Gastroesophageal sphincter (tissue), 4 donors: ENCODE results near the gene FAM50A. TPM values are rescaled to one million over a fixed set of nuclear protein-coding genes. Genes with fewer than 3 reads are reported as not detected.

Source experiments
- ATAC-seq: fragments of 150-250 bp; one replicate; pipeline ENCODE4 v1.9.1; 2016; ENCODE audit warnings: mild to moderate bottlenecking, moderate library complexity
- H3K27ac ChIP-seq, 4 donors: fragments of 200-600 bp; sonication (generic) in 3 of 4; 1 replicate in 3 of 4; 2 replicates in 1 of 4; pipeline ENCODE4 v1.5.1; 2016 to 2019
- H3K27me3 ChIP-seq: fragments of 200-600 bp; sonication (generic); one replicate; pipeline ENCODE4 v1.5.1; 2019
- H3K36me3 ChIP-seq, 2 donors: fragments of 200-600 bp; sonication (generic); one replicate each; pipeline ENCODE4 v1.5.1; 2019; ENCODE audit warnings: control low read depth in 1 of 2
- H3K4me1 ChIP-seq, 3 donors: fragments of 200-600 bp; sonication (generic); 1 replicate in 2 of 3; 2 replicates in 1 of 3; pipeline ENCODE4 v1.5.1; 2016 to 2019; ENCODE audit warnings: control low read depth in 2 of 3
- H3K4me3 ChIP-seq, 2 donors: fragments of 200-600 bp; sonication (generic); one replicate each; pipeline ENCODE4 v1.5.1; 2019; ENCODE audit warnings: mild to moderate bottlenecking in 1 of 2, moderate library complexity in 1 of 2
- H3K9me3 ChIP-seq, 3 donors: fragments of 200-600 bp; sonication (generic); one replicate each; pipeline ENCODE4 v1.5.1; 2017 to 2019; ENCODE audit warnings: control low read depth in 2 of 3
- CTCF ChIP-seq, 4 experiments: fragments of 200-600 bp in 2 of 4; fragments of 450-650 bp in 2 of 4; sonication (generic) in 1 of 4; IDR thresholded peaks; one replicate each; pipeline ENCODE4 v1.5.1; 2017 to 2019; ENCODE audit warnings: antibody characterized with exemption in 4 of 4, mild to moderate bottlenecking in 2 of 4, moderate library complexity in 2 of 4
- EP300 ChIP-seq: sonication (generic); formaldehyde crosslinking; IDR thresholded peaks from one replicate; pipeline ENCODE4 v1.6.1; 2017; ENCODE audit warnings: antibody characterized with exemption, mild to moderate bottlenecking
- POLR2A ChIP-seq, 2 donors: fragments of 450-650 bp; IDR thresholded peaks; one replicate each; pipeline ENCODE4 v1.6.1; 2017; ENCODE audit warnings: antibody characterized with exemption in 2 of 2, mild to moderate bottlenecking in 2 of 2, moderate library complexity in 1 of 2
- POLR2AphosphoS5 ChIP-seq: sonication (generic); formaldehyde crosslinking; IDR thresholded peaks from one replicate; pipeline ENCODE4 v1.6.1; 2017; ENCODE audit warnings: antibody characterized with exemption
- WGBS, 2 donors: methylation state at CpG; one replicate each; pipeline ENCODE4 v1.1.5; 2018; ENCODE audit warnings: low coverage in 1 of 2; 5-methylcytosine and 5-hydroxymethylcytosine counted together
- total RNA-seq, 4 donors: library from RNA; depleted of rRNA; stranded (reverse); fragments of >200 nt; gene quantifications; one replicate each; pipeline ENCODE4 v1.1.0, GENCODE V29; 2016

FAM50A gene
- total RNA-seq, 4 donors from 2014 or later = 49.8 to 58.2 (median 53.4) TPM

- no peak for ATAC-seq
- H3K9me3 ChIP-seq = no peaks in the 10 kb centered on the region
- peaks cover 0 to 25% of the 10 kb centered on the region in 2 donors for H3K36me3 ChIP-seq
- WGBS, 2 donors = 76 to 81% methylated on average over 3 to 6 of the region's 28 CpGs
- TF ChIP-seq POLR2A (IDR thresholded peaks at IDR 0.05) = no peak
- TF ChIP-seq POLR2AphosphoS5 = no peak
- no peak for TF ChIP-seq EP300
- TF ChIP-seq CTCF (IDR thresholded peaks at IDR 0.05) = no peak
- no peaks in the 10 kb centered on the region for H3K27me3 ChIP-seq
- H3K4me1 ChIP-seq = peaks cover 0 to 55% (median 4%) of the 10 kb centered on the region in 3 donors
- H3K27ac ChIP-seq = peak overlapping the region in 3 of 4 donors; percentile 84 to 90 (median 90)
- H3K4me3 ChIP-seq = no peak overlapping the region
Observed at GRCh38 chrX:154487518-154488290, 43.8 kb downstream of the FAM50A start.

GRCh38 chrX:154488336-154489075, 44.6 kb downstream of the FAM50A start:
- peaks cover 0 to 55% (median 4%) of the 10 kb centered on the region in 3 donors for H3K4me1 ChIP-seq
- peak overlapping the region in 2 of 4 donors; percentile 90 to 97 for H3K27ac ChIP-seq
- H3K27me3 ChIP-seq = no peaks in the 10 kb centered on the region
- no peak overlapping the region for H3K4me3 ChIP-seq
- 92% methylated on average over 6 of the region's 20 CpGs; no CpG with 5 or more reads in 1 of the 2 donors for WGBS, 2 donors
- H3K9me3 ChIP-seq = no peaks in the 10 kb centered on the region
- ATAC-seq = no peak
- H3K36me3 ChIP-seq = peaks cover 0 to 25% of the 10 kb centered on the region in 2 donors
- no peak for TF ChIP-seq CTCF (IDR thresholded peaks at IDR 0.05)

- no peak for TF ChIP-seq POLR2AphosphoS5
- Histone ChIP-seq H3K9me3 (no peaks in the 10 kb centered on the region), H3K4me3 (peak overlapping the region in 1 of 2 donors; percentile 74), H3K27me3 (no peaks in the 10 kb centered on the region), H3K4me1 (peaks cover 0 to 52% (median 4%) of the 10 kb centered on the region in 3 donors), H3K27ac (peak overlapping the region in 3 of 4 donors; percentile 90 to 97 (median 95)), H3K36me3 (peaks cover 0 to 25% of the 10 kb centered on the region in 2 donors)
- ATAC-seq = no peak
- 87% methylated on average over 4 of the region's 4 CpGs; no CpG with 5 or more reads in 1 of the 2 donors for WGBS, 2 donors
Observed at GRCh38 chrX:154489182-154489581, 45.2 kb downstream of the FAM50A start.

DNA sequence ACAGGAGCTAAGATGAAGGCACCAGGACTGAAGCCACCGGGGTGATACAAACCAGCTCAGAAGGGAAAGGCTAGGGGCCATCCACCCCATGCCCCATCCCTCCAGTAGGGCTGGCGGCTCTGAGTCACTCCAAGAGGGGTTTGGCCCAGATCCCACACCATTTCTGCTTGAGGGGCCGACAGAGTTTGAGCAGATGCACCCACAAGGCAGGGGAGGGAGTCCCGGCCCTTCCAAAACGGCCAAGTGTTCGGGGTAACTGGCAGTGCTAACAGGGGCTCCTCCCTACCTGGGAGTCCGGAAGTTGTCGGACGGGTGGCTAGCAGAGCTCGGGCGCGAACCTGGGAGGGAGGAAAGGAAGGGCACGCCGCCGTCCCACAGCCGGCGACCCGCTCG, 46.1 kb downstream of the FAM50A start:
- Histone ChIP-seq H3K27me3 (no peaks in the 10 kb centered on the region), H3K36me3 (peaks cover 0 to 21% of the 10 kb centered on the region in 2 donors), H3K27ac (peak overlapping the region; percentile 90 to 97 (median 96)), H3K4me1 (peaks cover 0 to 44% (median 4%) of the 10 kb centered on the region in 3 donors), H3K4me3 (peak overlapping the region; percentile 64 to 74), H3K9me3 (no peaks in the 10 kb centered on the region)
- ATAC-seq = peak; percentile 15
- TF ChIP-seq POLR2A (IDR thresholded peaks at IDR 0.05) (no peak), POLR2AphosphoS5 (no peak), EP300 (no peak), CTCF (IDR thresholded peaks at IDR 0.05) (no peak)
- WGBS, 2 donors = 0% methylated on average over 2 of the region's 19 CpGs; no CpG with 5 or more reads in 1 of the 2 donors

GRCh38 chrX:154490414-154491083, 46.6 kb downstream of the FAM50A start, which contains the start of gene SLC10A3:
Gene SLC10A3 (minus strand): TSS chrX:154490629. CDS start chrX:154488940, 1,689 bp downstream.
- no peaks in the 10 kb centered on the region for H3K27me3 ChIP-seq
- H3K9me3 ChIP-seq = no peaks in the 10 kb centered on the region
- peak within 1 kb of the TSS; percentile 90 to 97 (median 96) for H3K27ac ChIP-seq
- peak within 1 kb of the TSS; percentile 64 to 74 for H3K4me3 ChIP-seq
- TF ChIP-seq POLR2A (IDR thresholded peaks at IDR 0.05) = peak; percentile 91 to 92
- TF ChIP-seq CTCF (IDR thresholded peaks at IDR 0.05) = peak in 2 of 4 experiments; percentile 8 to 23
- no peak for TF ChIP-seq EP300
- TF ChIP-seq POLR2AphosphoS5 = peak; percentile 75
- H3K4me1 ChIP-seq = peaks cover 0 to 39% (median under 1%) of the 10 kb centered on the region in 3 donors
- WGBS, 2 donors = 0 to 58% methylated on average over 3 to 8 of the region's 71 CpGs
- peak; percentile 93 for ATAC-seq
- H3K36me3 ChIP-seq = peaks cover 0 to 17% of the 10 kb centered on the region in 2 donors
